Measurements from ENCODE around the gene HMGCL. TPM values are rescaled to one million over a fixed set of nuclear protein-coding genes. Genes with fewer than 3 reads are reported as not detected.
A peak's percentile ranks its signal among the peaks of the same experiment; 100 is the strongest.

HMGCL gene
- total RNA-seq, 2 experiments from 2014 or later = 44.9 to 46.0 TPM

GRCh38 chr1:23809751-23810171, 15.5 kb downstream of the HMGCL start:
- peaks cover 3% of the 10 kb centered on the region for H3K36me3 Mint-ChIP-seq (ENCODE audit: low read depth)
- H3K4me3 Mint-ChIP-seq = no peak overlapping the region
- TF ChIP-seq CTCF (IDR thresholded peaks at IDR 0.05) = peak; percentile 79
- peak; percentile 88 for DNase-seq
- no peaks in the 10 kb centered on the region for H3K27me3 Mint-ChIP-seq
- no peaks in the 10 kb centered on the region for H3K9me3 Mint-ChIP-seq
- ChIA-PET CTCF (interaction anchor here (0.7 to 6.2 kb wide), 40 partner anchors 8 to 282 kb away, joined by 3 to 73 read pairs (median 6); partner anchors contain the start of genes CNR2, FUCA1, GALE and HMGCL), POLR2A (interaction anchor here (1.0 to 2.1 kb wide), 3 partner anchors 8 to 170 kb away, joined by 3 to 8 read pairs (median 4); partner anchors contain the start of gene SRSF10)
- intact Hi-C loops (cut with micrococcal nuclease) = loop anchor here (2.0 kb wide), 1 partner anchor 107 kb away; no protein-coding TSS in a partner anchor
- no peak overlapping the region for H3K27ac Mint-ChIP-seq
- ATAC-seq = peak; percentile 96
- H3K4me1 Mint-ChIP-seq (ENCODE audit: low read depth) = peaks cover 9% of the 10 kb centered on the region

GRCh38 chr1:23807453-23807852, 17.8 kb downstream of the HMGCL start:
- peaks cover 1% of the 10 kb centered on the region for H3K36me3 Mint-ChIP-seq (ENCODE audit: low read depth)
- ChIA-PET CTCF (interaction anchor here (0.8 to 6.2 kb wide), 6 partner anchors 9 to 109 kb away, joined by 4 to 33 read pairs (median 6); partner anchors contain the start of gene FUCA1), POLR2A (interaction anchor here (0.9 to 1.0 kb wide), 2 partner anchors 8 to 45 kb away, joined by 3 read pairs; no protein-coding TSS in a partner anchor)
- H3K4me3 Mint-ChIP-seq = no peak overlapping the region
- no peaks in the 10 kb centered on the region for H3K27me3 Mint-ChIP-seq
- DNase-seq = no peak
- intact Hi-C loops (cut with micrococcal nuclease) = no loop called here
- H3K27ac Mint-ChIP-seq = peak overlapping the region; percentile 1
- H3K4me1 Mint-ChIP-seq (ENCODE audit: low read depth) = peaks cover 9% of the 10 kb centered on the region
- no peak for TF ChIP-seq CTCF (IDR thresholded peaks at IDR 0.05)
- no peaks in the 10 kb centered on the region for H3K9me3 Mint-ChIP-seq
- ATAC-seq = no peak

GRCh38 chr1:23806280-23806679, 18.9 kb downstream of the HMGCL start:
- no peak for TF ChIP-seq CTCF (IDR thresholded peaks at IDR 0.05)
- Mint-ChIP-seq H3K4me3 (no peak overlapping the region), H3K36me3 (ENCODE audit: low read depth) (no peaks in the 10 kb centered on the region), H3K4me1 (ENCODE audit: low read depth) (peaks cover 10% of the 10 kb centered on the region), H3K27ac (peak overlapping the region; percentile 5), H3K27me3 (no peaks in the 10 kb centered on the region), H3K9me3 (no peaks in the 10 kb centered on the region)
- intact Hi-C loops (cut with micrococcal nuclease) = no loop called here
- DNase-seq (no peak), ATAC-seq (no peak)
- POLR2A ChIA-PET = interaction anchor here (0.7 to 1.1 kb wide), 4 partner anchors 12 to 64 kb away, joined by 3 to 5 read pairs (median 3); partner anchors contain the start of gene LYPLA2
- CTCF ChIA-PET = interaction anchor here (1.1 to 6.2 kb wide), 5 partner anchors 8 to 110 kb away, joined by 3 to 33 read pairs (median 6); partner anchors contain the start of gene FUCA1

GRCh38 chr1:23805025-23805424, 20.2 kb downstream of the HMGCL start:
- DNase-seq (no peak), ATAC-seq (no peak)
- no peak overlapping the region for H3K27ac Mint-ChIP-seq
- intact Hi-C loops (cut with micrococcal nuclease) = no loop called here
- H3K9me3 Mint-ChIP-seq = no peaks in the 10 kb centered on the region
- ChIA-PET CTCF (interaction anchor here (0.9 to 1.2 kb wide), 3 partner anchors 20 to 119 kb away, joined by 3 read pairs; partner anchors contain the start of gene HMGCL), POLR2A (interaction anchor here (0.6 to 1.1 kb wide), 2 partner anchors 13 to 29 kb away, joined by 3 to 5 read pairs; no protein-coding TSS in a partner anchor)
- TF ChIP-seq CTCF (IDR thresholded peaks at IDR 0.05) = no peak
- H3K4me3 Mint-ChIP-seq = no peak overlapping the region
- H3K36me3 Mint-ChIP-seq (ENCODE audit: low read depth) = no peaks in the 10 kb centered on the region
- peaks cover 6% of the 10 kb centered on the region for H3K4me1 Mint-ChIP-seq (ENCODE audit: low read depth)
- H3K27me3 Mint-ChIP-seq = no peaks in the 10 kb centered on the region

Measured in activated CD8-positive, alpha-beta T cell treated with anti-CD3 and anti-CD28 coated beads for 36 hours (primary cell).